ENCODE data around the gene BMP4. TPM values are rescaled to one million over a fixed set of nuclear protein-coding genes. Genes with fewer than 3 reads are reported as not detected.

BMP4 gene
- total and polyA plus RNA-seq, 2 of the 13 experiments (the other 11 are each of a cell fraction or from before 2014, with no cell fraction given): 56.4 to 169 TPM

DNA sequence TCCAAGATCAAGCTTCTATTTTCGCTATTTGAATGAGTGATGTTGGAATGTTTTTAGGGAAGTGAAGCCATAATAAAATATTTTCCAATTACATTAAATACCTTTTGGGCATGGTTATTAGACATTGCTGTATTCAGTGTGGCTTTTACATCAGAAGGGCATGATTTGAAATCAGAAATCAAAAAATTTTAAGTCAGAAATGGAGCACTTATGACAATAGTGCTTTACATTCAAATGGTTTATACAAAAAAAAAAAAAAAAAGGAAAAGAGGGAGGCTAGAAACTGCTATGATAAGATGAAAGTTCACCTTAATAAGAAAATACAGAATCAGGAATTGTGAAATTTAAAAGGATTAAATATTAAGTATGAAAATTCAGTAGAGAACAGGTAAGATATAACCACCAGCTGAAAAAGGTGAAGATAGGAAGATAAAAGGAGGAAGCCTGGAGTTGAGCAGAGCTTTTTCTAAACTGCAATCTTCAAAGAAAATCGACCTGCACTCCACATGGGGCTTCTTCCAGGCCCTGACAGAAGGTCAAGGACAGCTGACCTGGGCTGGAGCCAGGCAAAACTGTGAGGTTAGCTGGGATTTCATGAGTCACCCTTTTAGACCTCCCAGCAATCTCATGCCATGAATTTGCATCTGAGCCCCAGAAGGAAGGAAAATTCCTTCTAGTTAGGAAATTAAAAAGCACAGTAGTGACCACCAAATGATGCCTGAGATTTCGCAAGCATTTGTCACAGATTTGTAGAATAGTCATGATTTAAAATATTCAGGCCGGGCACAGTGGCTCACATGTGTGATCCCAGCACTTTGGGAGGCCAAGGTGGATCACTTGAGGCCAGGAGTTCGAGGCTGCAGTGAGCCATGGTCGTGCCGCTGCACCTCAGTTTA, 23.4 kb upstream of the BMP4 start (continued):
- TF ChIP-seq, protein P1, sequence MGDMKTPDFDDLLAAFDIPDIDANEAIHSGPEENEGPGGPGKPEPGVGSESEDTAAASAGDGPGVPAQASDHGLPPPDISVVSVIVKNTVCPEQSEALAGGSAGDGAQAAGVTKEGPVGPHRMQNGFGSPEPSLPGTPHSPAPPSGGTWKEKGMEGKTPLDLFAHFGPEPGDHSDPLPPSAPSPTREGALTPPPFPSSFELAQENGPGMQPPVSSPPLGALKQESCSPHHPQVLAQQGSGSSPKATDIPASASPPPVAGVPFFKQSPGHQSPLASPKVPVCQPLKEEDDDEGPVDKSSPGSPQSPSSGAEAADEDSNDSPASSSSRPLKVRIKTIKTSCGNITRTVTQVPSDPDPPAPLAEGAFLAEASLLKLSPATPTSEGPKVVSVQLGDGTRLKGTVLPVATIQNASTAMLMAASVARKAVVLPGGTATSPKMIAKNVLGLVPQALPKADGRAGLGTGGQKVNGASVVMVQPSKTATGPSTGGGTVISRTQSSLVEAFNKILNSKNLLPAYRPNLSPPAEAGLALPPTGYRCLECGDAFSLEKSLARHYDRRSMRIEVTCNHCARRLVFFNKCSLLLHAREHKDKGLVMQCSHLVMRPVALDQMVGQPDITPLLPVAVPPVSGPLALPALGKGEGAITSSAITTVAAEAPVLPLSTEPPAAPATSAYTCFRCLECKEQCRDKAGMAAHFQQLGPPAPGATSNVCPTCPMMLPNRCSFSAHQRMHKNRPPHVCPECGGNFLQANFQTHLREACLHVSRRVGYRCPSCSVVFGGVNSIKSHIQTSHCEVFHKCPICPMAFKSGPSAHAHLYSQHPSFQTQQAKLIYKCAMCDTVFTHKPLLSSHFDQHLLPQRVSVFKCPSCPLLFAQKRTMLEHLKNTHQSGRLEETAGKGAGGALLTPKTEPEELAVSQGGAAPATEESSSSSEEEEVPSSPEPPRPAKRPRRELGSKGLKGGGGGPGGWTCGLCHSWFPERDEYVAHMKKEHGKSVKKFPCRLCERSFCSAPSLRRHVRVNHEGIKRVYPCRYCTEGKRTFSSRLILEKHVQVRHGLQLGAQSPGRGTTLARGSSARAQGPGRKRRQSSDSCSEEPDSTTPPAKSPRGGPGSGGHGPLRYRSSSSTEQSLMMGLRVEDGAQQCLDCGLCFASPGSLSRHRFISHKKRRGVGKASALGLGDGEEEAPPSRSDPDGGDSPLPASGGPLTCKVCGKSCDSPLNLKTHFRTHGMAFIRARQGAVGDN (CRISPR knock-in tag; IDR thresholded peaks at IDR 0.05): peak; percentile 43
- TF ChIP-seq, protein P2, sequence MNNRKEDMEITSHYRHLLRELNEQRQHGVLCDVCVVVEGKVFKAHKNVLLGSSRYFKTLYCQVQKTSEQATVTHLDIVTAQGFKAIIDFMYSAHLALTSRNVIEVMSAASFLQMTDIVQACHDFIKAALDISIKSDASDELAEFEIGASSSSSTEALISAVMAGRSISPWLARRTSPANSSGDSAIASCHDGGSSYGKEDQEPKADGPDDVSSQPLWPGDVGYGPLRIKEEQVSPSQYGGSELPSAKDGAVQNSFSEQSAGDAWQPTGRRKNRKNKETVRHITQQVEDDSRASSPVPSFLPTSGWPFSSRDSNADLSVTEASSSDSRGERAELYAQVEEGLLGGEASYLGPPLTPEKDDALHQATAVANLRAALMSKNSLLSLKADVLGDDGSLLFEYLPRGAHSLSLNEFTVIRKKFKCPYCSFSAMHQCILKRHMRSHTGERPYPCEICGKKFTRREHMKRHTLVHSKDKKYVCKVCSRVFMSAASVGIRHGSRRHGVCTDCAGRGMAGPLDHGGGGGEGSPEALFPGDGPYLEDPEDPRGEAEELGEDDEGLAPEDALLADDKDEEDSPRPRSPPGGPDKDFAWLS (CRISPR knock-in tag; IDR thresholded peaks at IDR 0.05; ENCODE audit: borderline replicate concordance): no peak
- TF ChIP-seq, protein P3, sequence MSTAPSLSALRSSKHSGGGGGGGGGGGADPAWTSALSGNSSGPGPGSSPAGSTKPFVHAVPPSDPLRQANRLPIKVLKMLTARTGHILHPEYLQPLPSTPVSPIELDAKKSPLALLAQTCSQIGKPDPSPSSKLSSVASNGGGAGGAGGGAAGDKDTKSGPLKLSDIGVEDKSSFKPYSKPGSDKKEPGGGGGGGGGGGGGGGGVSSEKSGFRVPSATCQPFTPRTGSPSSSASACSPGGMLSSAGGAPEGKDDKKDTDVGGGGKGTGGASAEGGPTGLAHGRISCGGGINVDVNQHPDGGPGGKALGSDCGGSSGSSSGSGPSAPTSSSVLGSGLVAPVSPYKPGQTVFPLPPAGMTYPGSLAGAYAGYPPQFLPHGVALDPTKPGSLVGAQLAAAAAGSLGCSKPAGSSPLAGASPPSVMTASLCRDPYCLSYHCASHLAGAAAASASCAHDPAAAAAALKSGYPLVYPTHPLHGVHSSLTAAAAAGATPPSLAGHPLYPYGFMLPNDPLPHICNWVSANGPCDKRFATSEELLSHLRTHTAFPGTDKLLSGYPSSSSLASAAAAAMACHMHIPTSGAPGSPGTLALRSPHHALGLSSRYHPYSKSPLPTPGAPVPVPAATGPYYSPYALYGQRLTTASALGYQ (CRISPR knock-in tag; IDR thresholded peaks at IDR 0.05): peak; percentile 65; the same call in 1 of the 2 replicates
- TF ChIP-seq CHD4 (IDR thresholded peaks at IDR 0.05; ENCODE audit: borderline replicate concordance, low read length) (peak; percentile 96; the same call in 1 of the 2 replicates), MAX (IDR thresholded peaks at IDR 0.05) (peak; percentile 64; the same call in 1 of the 2 replicates), ZNF598 (CRISPR knock-in tag; IDR thresholded peaks at IDR 0.05; ENCODE audit: borderline replicate concordance) (no peak), ELF1 (CRISPR knock-in tag; IDR thresholded peaks at IDR 0.05) (no peak), ZBTB37 (CRISPR knock-in tag; IDR thresholded peaks at IDR 0.05) (no peak), ZNF878 (CRISPR knock-in tag; IDR thresholded peaks at IDR 0.05) (no peak), TCF7 (IDR thresholded peaks at IDR 0.05; ENCODE audit: low read depth) (peak; percentile 95), REPIN1 (CRISPR knock-in tag; IDR thresholded peaks at IDR 0.05; ENCODE audit: borderline replicate concordance, low read depth) (0 out of 2 replicates have a peak, but pooled peaks have one; percentile 18), RXRA (CRISPR knock-in tag; IDR thresholded peaks at IDR 0.05) (peak; percentile 91; the same call in 1 of the 2 replicates), MIER2 (CRISPR knock-in tag; IDR thresholded peaks at IDR 0.05) (no peak), ZNF33A (CRISPR knock-in tag; IDR thresholded peaks at IDR 0.05; ENCODE audit: borderline replicate concordance) (no peak), U2AF1 (optimal IDR thresholded peaks at IDR 0.05; ENCODE audit: low read depth, low read length) (no peak), ZNF790 (CRISPR knock-in tag; IDR thresholded peaks at IDR 0.05; ENCODE audit: borderline replicate concordance) (no peak)
- TF ChIP-seq, protein P4, sequence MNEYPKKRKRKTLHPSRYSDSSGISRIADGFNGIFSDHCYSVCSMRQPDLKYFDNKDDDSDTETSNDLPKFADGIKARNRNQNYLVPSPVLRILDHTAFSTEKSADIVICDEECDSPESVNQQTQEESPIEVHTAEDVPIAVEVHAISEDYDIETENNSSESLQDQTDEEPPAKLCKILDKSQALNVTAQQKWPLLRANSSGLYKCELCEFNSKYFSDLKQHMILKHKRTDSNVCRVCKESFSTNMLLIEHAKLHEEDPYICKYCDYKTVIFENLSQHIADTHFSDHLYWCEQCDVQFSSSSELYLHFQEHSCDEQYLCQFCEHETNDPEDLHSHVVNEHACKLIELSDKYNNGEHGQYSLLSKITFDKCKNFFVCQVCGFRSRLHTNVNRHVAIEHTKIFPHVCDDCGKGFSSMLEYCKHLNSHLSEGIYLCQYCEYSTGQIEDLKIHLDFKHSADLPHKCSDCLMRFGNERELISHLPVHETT (CRISPR knock-in tag; conservative IDR thresholded peaks at IDR 0.05): no peak

Data from HepG2 (cell line).